ENCODE results near the gene GNA15.

The GNA15 gene

DNA sequence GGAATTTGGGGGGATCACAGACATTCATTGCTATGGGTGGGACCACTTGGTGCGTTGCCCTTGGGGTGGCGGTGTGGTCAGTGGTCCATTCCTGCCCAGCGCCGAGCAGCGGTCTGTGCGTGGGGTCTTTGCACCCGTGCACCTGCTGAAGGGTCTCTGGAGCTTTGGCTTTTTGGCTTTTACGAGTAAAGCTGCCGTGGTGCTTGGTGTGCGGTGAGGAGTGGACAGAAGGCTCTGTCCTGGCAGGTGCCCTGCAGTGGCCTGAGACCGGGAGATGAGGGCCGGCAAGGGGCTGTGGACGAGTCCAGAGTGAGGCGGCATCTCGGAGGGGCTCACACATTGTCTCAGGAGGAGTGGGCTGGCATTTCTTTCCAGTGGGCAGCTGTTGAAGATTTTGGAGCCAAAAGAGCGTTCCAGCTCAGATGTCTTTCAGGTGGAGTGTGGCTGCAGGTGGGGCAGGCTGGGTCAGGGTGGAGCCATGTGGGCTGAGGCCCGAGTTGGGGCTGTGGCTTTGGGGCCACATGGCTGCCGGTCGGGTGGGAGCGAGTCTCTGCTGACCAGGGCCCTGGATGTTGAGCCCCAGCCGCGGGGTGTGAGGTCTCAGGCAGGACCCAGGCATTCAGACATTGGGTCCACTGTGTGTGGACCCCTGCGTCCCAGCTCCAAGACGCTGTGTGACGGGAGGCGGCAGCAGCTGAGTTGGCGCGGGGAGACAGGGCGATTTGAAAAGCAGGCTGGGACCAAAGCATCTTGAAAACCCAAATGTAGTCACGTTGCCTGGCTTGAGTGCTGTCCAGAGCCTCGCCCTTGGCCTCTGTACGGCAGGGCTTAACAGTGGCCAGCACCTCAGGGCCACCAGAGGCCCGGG is 30.0 kb upstream of the GNA15 start:
- no peak for DNase-seq (ENCODE audit: low read depth, low spot score)
- no peak overlapping the region for H3K4me3 ChIP-seq (ENCODE audit: low read length)

DNA sequence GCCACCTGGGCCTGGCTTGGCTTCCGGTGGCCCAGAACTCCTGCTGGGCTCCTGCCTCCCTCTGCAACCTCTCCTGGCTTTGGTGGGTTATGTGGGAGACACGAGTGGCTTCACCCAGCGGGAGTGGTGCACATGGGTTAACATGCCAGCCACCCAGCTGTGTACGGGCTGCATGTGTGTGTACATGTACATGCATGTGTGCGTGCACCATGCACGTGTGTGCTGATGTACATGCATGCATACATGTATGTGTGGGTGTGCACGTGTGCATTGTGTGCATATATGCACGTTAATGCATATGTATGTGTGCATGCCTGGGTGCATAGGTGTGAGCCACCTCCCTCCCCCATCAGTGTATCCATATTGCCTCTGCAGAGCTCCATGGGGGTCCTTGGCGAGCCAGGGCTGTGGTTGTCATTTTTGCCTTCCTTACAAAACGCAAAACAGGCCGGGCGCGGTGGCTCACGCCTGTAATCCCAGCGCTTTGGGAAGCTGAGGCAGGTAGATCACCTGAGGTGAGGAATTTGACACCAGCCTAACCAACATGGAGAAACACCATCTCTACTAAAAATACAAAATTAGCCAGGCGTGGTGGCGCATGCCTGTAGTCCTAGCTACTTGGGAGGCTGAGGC is 29.2 kb upstream of the GNA15 start:
- no peak overlapping the region for H3K4me3 ChIP-seq (ENCODE audit: low read length)
- no peak for DNase-seq (ENCODE audit: low read depth, low spot score)

DNA sequence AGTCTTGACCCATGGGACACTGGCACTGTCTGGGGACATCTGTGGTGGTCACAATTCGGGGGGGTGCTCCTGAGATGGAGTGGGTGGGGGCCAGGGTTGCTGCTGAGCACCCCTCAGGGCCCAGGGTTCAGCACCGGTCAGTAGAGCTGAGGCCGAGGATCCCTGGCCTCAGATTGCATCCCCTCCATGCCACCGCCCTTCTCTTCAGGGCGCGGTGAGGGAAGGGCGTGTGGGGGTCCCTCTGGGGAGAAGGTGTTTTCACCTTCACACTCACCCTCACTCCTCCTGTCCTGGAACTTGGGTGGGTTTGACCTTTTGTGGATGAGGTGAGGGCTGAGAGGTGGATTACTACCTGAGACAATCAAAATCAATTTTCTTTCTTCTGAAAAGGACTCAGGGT is 28.2 kb upstream of the GNA15 start:
- H3K4me3 ChIP-seq (ENCODE audit: low read length): no peak overlapping the region
- DNase-seq (ENCODE audit: low read depth, low spot score): no peak

DNA sequence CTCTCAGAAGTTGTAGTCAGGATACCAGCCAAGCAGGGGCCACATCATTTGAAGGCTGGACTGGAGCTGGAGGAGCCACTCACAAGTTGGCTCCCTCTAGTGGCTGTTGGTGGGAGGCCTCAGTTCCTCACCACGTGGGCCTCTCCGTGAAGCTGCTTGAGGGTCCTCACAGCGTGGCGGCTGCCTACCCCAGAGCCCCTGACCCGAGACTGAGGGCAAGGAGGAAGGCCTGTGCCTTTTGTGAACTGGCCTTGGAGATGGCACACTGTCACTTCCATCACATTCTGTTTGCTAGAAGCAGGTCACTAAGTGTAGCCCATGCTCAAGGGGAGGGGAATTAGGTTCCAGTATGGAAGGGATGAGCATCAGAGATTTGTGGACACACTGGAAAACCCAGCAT is 27.1 kb upstream of the GNA15 start:
- H3K4me3 ChIP-seq (ENCODE audit: low read length): no peak overlapping the region
- peak; percentile 62 for DNase-seq (ENCODE audit: low read depth, low spot score)

DNA sequence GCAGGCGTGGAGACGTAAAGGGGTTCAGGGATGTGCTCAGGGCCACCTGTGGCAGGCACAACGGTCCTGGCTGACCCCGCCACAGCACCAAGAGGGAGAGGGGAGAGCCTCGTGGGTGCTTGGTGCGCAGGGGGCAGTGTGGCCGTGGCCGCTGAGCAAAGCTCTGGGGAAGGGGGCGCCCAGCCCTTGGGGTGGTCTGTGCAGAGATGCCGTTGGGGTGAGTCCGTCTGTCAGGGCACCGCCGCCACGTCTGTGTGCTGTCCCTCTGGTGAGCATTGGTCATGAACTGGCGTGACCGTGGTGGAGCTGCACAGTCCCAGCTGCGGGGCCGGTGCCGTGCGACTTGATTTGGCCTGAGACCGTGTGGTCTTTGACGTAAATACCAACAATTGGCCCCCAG is 26.3 kb upstream of the GNA15 start:
- no peak overlapping the region for H3K4me3 ChIP-seq (ENCODE audit: low read length)
- no peak for DNase-seq (ENCODE audit: low read depth, low spot score)

DNA sequence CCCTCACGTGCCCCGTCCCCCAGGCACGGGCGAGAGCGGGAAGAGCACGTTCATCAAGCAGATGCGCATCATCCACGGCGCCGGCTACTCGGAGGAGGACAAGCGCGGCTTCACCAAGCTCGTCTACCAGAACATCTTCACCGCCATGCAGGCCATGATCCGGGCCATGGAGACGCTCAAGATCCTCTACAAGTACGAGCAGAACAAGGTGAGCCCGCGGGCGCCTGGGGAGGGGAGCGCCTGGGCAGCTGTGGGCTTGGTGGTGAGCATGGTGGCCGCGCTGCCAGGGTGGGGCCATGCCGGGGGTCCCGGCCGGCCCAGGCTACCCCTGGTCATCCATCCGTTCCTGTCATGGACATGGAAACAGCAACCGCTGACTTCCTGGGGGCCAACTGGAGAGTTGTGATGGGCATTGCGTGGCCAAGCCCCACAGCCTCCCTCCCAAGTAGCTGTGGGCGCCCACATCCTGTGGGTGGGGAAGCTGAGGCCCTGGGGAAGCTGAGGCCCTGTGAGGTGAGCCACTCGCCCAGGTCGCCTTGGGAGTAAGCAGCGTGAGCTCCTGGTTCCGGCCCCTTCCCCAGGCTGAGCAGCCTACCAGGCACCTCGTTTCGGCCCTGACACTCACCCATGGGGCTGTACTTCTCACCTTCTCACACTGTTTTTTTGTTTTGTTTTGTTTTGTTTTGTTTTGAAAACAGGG is 25.6 kb upstream of the GNA15 start:
- H3K4me3 ChIP-seq (ENCODE audit: low read length): no peak overlapping the region
- DNase-seq (ENCODE audit: low read depth, low spot score): no peak

DNA sequence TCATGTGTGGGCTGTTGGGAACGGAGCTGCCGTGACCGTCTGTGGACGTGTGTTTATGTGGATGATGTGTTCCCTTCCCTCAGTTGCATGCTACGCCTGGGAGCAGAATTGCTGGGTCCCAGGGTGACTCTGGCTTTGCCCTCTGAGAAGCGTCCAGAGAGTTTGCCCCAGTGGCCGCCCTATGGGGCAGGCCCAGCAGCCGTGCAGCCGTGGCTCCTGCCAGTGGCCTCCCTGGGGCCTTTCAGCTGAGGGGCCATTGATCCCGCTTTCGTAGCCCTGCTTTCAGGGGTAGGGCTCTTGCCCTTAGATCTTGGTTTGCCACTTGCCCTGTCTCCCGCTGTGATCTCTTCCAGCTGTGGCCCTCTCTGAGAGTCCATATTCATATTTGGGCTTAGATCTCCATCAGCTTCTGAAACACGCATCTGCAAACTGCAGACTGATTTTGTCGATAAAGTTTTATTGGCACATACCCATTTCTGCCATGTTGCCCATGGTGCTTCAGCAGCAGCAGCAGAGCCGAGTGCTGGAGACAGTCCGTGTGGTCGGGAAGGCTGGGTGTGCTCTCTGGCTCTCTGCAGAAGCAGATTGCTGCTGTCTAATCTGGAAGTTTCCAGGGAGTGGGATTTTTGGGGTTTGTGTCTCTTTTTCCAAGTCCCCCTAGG is 24.1 kb upstream of the GNA15 start:
- no peak overlapping the region for H3K4me3 ChIP-seq (ENCODE audit: low read length)

DNA sequence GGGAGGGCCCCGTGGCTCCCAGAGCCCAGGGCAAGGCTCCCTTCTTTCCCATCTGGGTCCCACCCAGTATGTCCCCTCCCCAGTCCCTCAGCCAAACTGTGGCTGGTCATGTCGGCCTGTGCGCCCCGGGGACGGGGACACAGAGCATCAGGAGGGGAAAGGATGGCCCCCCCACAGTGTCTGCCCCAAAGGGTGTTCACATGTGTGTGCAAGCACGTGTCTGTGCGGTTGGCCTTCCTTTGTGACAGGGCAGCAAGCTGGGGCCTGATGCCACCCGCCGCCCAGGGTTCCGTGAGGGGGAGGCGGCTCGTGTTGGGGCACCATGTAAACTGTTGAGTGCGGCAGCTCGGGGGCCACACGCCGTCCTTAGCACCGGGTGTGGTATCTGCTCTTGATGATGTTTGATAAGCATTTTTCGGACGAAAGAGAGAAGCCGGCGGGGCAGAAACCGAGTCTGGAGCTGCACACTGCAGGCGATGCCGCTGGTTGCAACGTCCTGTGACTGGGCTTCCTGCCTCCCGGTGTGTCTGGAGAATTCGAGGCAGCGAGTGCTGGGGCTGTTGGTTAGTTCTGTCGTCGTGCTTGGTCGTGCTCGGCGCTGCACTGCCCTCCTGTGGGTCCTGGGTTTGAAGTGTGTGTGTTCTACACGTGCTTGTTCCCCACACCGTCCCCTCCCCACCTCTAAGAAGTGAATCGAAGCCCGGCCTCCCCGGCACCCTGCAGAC is 23.3 kb upstream of the GNA15 start:
- H3K4me3 ChIP-seq (ENCODE audit: low read length): no peak overlapping the region
- no peak for DNase-seq (ENCODE audit: low read depth, low spot score)

More for the DNA sequence above, 24.1 kb upstream of the GNA15 start:
- DNase-seq (ENCODE audit: low read depth, low spot score): no peak

DNA sequence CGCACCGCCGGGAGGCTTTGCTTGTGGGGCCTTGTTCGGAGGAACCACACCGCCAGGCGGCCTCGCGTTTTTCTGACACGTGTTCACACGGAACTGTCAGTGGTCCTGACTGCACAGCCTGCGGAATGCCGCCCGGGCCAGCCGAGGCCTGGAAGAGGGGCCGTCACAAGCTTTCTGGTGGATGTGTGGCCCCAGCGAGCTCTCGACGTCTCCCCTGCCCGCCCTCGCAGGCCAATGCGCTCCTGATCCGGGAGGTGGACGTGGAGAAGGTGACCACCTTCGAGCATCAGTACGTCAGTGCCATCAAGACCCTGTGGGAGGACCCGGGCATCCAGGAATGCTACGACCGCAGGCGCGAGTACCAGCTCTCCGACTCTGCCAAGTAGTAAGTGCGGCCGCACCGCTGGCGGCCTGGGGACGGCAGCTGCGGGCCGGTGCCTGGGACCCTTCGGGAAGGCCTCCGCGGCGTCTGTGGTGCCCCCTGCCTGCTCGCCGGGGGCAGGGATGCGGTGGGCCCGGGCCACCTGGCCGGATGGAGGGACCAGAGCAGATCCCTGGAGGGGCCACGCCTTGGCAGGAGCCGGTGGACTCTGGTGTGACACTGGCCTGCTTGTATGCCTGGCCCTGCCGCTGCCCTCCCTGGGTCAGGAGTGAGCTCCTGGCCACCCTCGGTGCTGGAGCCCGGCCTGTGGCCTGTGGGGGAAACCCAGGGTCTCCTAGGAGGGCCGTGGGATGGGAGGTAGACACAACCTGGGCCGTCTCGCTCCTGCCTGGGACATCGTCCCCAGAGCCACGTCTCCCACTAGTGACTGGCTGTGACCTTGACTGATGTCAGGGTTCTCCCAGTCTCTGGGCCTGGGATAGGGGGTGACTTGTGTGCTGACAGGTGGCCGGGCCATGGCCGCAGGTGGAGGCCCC is 22.5 kb upstream of the GNA15 start:
- DNase-seq (ENCODE audit: low read depth, low spot score): no peak
- no peak overlapping the region for H3K4me3 ChIP-seq (ENCODE audit: low read length)

DNA sequence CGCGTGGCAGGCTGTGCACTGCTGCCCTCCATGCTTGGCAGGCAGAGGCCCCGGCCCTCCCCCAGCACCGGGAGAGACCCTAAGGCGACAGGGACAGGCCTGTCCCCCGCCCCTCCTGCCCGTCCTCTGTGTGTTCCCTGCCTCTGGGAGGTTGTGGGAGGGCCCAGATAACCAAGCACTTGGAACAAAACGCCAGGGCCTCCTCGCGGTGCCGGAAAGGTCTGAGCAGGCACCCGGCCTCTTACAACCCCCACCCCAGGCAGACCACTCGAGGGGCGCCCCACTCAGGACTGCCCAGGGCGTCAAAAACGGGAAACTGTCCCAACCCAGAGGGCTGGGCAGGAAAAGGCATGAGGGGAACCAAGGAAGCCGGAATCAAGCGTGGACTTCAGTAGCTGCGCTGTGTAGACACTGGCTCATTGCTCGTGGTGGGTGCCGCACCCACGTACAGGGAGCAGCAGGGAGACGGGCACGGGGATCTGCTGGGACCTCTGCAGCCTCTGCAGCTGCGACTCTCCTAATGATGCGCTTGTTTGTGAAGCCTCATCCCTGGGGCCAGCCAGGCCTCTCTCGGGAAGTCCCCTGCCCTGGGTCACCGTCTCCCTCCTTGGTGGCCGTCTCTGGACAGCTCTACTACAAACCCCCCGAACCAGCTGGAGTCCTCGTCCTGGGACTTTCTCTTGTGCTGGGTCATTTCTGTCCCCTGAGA is 21.7 kb upstream of the GNA15 start:
- DNase-seq (ENCODE audit: low read depth, low spot score): no peak
- H3K4me3 ChIP-seq (ENCODE audit: low read length): no peak overlapping the region

DNA sequence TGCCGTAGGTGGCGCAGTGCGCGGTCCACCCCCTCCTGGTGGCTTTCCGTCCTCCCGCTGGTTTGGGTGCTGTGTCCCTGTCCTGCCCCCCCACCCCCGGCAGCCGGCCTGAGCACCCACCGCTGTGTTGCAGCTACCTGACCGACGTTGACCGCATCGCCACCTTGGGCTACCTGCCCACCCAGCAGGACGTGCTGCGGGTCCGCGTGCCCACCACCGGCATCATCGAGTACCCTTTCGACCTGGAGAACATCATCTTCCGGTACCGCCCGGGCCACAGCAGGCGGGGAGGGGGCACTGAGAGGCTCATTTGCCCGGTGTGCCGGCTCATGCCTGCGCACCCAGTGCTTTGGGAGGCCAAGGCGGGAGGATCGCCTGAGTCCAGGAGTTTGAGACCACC is 21.0 kb upstream of the GNA15 start:
- no peak for DNase-seq (ENCODE audit: low read depth, low spot score)
- H3K4me3 ChIP-seq (ENCODE audit: low read length): no peak overlapping the region

DNA sequence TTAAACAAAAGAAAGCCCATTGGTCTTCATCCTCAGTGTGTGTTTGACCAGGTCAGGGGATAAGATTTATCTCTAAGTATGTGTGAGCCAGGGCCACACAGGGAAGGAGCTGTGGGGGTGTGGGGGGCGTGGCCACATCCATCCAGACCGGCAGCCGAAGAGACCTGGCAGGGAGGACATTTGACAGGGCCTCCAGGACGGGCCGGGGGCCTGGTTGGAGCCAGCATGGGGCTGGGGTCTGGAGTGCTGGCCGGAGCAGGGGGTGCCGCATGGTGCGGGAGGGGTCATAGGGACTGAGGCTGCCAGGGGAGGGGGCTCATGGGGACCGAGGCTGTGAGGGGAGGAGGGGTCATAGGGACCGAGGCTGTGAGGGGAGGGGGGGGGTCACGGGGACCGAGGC is 20.4 kb upstream of the GNA15 start:
- DNase-seq (ENCODE audit: low read depth, low spot score): no peak
- H3K4me3 ChIP-seq (ENCODE audit: low read length): no peak overlapping the region

DNA sequence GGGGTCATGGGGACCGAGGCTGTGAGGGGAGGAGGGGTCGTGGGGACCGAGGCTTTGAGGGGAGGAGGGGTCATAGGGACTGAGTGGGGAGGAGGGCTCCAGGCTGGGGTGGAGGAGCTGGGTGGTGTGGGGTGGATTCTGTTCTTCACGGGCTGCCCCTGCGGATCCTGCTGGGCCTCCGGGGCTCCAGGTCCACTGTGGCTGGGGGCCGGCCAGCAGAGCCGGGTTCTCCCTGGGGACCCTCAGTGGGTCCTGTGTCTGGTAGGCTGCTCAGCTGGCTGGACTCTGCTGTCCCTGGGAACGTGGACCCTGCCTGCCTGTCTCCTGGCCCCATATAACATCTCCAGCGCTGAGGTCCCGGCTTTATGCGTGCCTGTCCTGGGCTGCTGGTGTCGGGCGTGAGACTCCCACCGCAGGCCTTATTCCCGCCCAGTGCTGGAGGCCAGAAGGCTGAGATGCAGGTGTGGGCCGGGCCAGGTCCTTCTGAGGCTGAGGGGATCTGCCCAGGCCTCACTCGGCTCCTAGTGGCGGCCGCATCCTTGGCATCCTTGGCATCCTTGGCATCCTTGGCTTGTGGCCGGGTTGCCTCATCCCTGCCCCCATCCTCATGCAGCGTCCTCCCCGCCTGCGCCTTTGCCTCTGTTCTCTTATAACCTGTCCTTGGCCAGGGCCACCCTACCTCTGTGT is 19.8 kb upstream of the GNA15 start:
- no peak for DNase-seq (ENCODE audit: low read depth, low spot score)
- no peak overlapping the region for H3K4me3 ChIP-seq (ENCODE audit: low read length)

DNA sequence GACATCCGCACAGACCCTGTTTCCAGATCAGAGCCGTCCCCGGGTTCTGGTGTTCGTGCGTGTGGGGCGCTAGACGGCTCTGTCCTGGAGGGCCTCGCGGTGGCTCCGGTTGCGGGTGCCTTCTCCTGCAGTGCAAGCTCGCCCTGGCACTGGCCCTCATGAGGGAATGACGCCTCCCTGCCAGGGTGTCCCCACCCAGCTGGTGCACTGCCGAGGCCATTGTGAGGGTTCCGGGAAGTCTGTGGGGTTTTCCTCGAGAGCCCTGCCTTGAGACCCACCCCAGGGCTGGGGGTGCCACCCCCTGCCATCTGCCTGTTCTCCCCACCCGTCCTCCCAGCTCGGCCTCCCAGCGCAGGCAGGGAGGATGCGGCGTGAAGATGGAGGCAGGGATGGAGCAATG is 19.2 kb upstream of the GNA15 start:
- no peak for DNase-seq (ENCODE audit: low read depth, low spot score)
- H3K4me3 ChIP-seq (ENCODE audit: low read length): no peak overlapping the region

DNA sequence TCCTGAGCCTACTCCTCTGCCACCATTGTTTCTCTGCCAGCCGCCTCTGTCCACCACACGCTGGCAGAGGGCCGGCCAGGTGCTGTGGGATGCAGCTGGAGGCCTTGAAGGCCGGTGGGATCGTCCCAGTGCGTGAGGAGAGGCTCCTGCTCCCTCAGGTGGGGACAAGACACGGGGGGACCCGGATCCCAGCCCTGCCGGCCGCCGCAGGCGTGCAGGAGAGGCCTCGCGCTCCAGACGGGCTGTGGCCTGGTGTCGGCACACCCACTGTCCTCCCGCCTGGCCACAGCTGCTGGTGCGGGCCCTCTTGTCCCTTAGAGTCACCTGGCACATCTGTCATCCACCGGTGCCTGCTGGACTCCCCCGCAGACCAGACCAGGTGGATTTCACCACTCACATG is 18.1 kb upstream of the GNA15 start:
- no peak overlapping the region for H3K4me3 ChIP-seq (ENCODE audit: low read length)
- no peak for DNase-seq (ENCODE audit: low read depth, low spot score)

DNA sequence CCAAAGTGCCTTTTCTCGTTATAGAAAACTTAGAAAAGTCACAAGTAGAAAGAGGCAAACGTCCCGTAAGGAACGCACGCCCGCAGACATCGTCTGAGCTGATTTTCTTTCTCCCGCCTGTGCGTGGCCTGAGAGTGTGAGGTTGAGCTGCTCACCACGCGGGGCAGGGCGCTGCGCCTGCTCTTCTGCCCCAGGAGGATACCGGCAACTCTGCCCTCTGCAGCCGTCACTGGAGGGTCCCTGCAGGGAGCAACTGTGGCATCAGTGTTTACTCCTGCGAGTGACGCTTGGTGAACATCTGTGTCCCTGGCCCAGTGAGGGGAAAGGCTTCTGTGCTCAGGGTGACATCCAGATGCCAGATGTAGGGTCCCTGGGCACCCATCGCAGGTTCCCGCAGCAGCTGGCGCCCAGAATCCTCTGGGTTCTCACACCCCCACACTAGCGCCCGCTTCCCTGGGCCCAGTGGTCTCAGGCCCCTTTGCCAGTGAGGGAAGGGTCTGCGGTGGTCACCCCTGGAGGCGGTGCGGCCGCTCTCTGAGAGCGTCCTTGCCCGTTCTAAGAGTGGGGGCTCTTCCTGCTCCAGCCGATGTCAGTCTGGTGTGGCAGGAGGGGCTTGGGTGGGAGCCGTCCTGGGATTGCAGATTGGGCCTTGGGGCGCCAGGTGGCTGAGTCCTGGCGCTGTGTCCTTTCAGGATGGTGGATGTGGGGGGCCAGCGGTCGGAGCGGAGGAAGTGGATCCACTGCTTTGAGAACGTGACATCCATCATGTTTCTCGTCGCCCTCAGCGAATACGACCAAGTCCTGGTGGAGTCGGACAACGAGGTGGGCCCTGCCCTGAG is 17.4 kb upstream of the GNA15 start:
- no peak for DNase-seq (ENCODE audit: low read depth, low spot score)
- H3K4me3 ChIP-seq (ENCODE audit: low read length): no peak overlapping the region

Measured in Jurkat, Clone E6-1 (cell line).